NOMO-1 (cell line): ENCODE measurements around the gene RPGR.
A peak's percentile ranks its signal among the peaks of the same experiment; 100 is the strongest.

Source experiments
- DNase-seq, 2 experiments: peaks; one replicate each; lab custom pipeline; 2025; ENCODE audit not compliant: unreplicated experiment in 2 of 2; lab: John Stamatoyannopoulos, UW

RPGR gene

GRCh38 chrX:38332505-38332904 is 5.2 kb upstream of the RPGR start:
- DNase-seq: no peak

- DNase-seq: no peak
Measured at GRCh38 chrX:38327775-38328081, 419 bp upstream of the RPGR start.

GRCh38 chrX:38326086-38326485 is 1.2 kb downstream of the RPGR start:
- DNase-seq: no peak

GRCh38 chrX:38320819-38321218 is 6.5 kb downstream of the RPGR start:
- DNase-seq: no peak

- no peak for DNase-seq
Measured at GRCh38 chrX:38318606-38319005, 8.7 kb downstream of the RPGR start.

GRCh38 chrX:38318196-38318595 is 9.1 kb downstream of the RPGR start:
- peak; percentile 33 to 60 for DNase-seq

GRCh38 chrX:38315186-38315585 is 12.1 kb downstream of the RPGR start:
- DNase-seq: no peak

GRCh38 chrX:38313190-38313589 is 14.1 kb downstream of the RPGR start:
- no peak for DNase-seq

GRCh38 chrX:38312436-38312835 is 14.9 kb downstream of the RPGR start:
- no peak for DNase-seq

- DNase-seq: no peak
Measured at GRCh38 chrX:38311743-38312142, 15.6 kb downstream of the RPGR start.

- no peak for DNase-seq
Measured at GRCh38 chrX:38305971-38306370, 21.3 kb downstream of the RPGR start.

GRCh38 chrX:38304010-38304409 is 23.3 kb downstream of the RPGR start:
- no peak for DNase-seq

- no peak for DNase-seq
Measured at GRCh38 chrX:38293741-38294140, 33.6 kb downstream of the RPGR start.

GRCh38 chrX:38287674-38288073 is 39.6 kb downstream of the RPGR start:
- no peak for DNase-seq

- DNase-seq: no peak
Measured at GRCh38 chrX:38285649-38286048, 41.7 kb downstream of the RPGR start.

GRCh38 chrX:38282049-38282448 is 45.3 kb downstream of the RPGR start:
- DNase-seq: no peak

- no peak for DNase-seq
Measured at GRCh38 chrX:38279188-38279587, 48.1 kb downstream of the RPGR start.

GRCh38 chrX:38278682-38279081 is 48.6 kb downstream of the RPGR start:
- DNase-seq: no peak

GRCh38 chrX:38277802-38278201 is 49.5 kb downstream of the RPGR start:
- no peak for DNase-seq

GRCh38 chrX:38277136-38277535 is 50.2 kb downstream of the RPGR start:
- DNase-seq: no peak

- DNase-seq: no peak
Measured at GRCh38 chrX:38276089-38276488, 51.2 kb downstream of the RPGR start.

- peak; percentile 5 to 74 for DNase-seq
Measured at GRCh38 chrX:38275615-38276014, 51.7 kb downstream of the RPGR start.

- no peak for DNase-seq
Measured at GRCh38 chrX:38273453-38273852, 53.9 kb downstream of the RPGR start.
